ENCODE measurements around the gene RNF157. TPM values are rescaled to one million over a fixed set of nuclear protein-coding genes. Genes with fewer than 3 reads are reported as not detected.
A peak's percentile ranks its signal among the peaks of the same experiment; 100 is the strongest.

The RNF157 gene
- total and polyA plus RNA-seq, 2 experiments from 2014 or later: 5.0 to 8.6 TPM

DNA sequence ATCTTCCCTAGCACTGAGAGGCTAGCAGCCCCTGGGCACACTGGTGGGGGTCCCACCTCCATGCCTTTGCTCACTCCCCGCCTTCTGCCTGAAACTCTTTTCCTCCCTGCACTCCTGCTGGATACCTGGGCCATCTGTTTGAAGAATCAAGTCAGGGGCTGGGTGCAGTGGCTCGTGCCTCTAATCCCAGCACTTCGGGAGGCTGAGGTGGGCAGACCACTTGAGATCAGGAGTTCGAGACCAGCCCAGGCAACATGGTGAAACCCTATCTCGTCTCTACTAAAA lies 115.0 kb downstream of the RNF157 start:
- Histone ChIP-seq H3K79me2 (no peaks in the 10 kb centered on the region), H3K9me2 (replicated peaks; ENCODE audit: insufficient read depth) (no peaks in the 10 kb centered on the region), H3K4me1 (ENCODE audit: insufficient read depth) (peaks cover 3% of the 10 kb centered on the region), H3K36me3 (replicated peaks; ENCODE audit: insufficient read depth, low read depth) (no peaks in the 10 kb centered on the region), H3K4me3 (no peak overlapping the region), H3K9me3 (ENCODE audit: low read depth) (no peaks in the 10 kb centered on the region), H3K27ac (no peak overlapping the region), H4K20me1 (ENCODE audit: insufficient read depth, poor library complexity, severe bottlenecking) (no peaks in the 10 kb centered on the region), H3K4me2 (no peak overlapping the region), H2AFZ (no peak overlapping the region), H3K27me3 (no peaks in the 10 kb centered on the region)
- WGBS (ENCODE audit: low lambda C conversion rate, missing lambda C conversion rate): 84% methylated on average over 5 of the region's 5 CpGs
- TF ChIP-seq EZH2phosphoT487 (IDR thresholded peaks at IDR 0.05; ENCODE audit: low read depth, severe bottlenecking, unreplicated experiment) (no peak), EZH2 (IDR thresholded peaks at IDR 0.05; ENCODE audit: borderline replicate concordance) (no peak)
- TF ChIP-seq, protein P1, sequence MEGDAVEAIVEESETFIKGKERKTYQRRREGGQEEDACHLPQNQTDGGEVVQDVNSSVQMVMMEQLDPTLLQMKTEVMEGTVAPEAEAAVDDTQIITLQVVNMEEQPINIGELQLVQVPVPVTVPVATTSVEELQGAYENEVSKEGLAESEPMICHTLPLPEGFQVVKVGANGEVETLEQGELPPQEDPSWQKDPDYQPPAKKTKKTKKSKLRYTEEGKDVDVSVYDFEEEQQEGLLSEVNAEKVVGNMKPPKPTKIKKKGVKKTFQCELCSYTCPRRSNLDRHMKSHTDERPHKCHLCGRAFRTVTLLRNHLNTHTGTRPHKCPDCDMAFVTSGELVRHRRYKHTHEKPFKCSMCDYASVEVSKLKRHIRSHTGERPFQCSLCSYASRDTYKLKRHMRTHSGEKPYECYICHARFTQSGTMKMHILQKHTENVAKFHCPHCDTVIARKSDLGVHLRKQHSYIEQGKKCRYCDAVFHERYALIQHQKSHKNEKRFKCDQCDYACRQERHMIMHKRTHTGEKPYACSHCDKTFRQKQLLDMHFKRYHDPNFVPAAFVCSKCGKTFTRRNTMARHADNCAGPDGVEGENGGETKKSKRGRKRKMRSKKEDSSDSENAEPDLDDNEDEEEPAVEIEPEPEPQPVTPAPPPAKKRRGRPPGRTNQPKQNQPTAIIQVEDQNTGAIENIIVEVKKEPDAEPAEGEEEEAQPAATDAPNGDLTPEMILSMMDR (IDR thresholded peaks at IDR 0.05; ENCODE audit: poor library complexity): no peak
- DNase-seq (ENCODE audit: low spot score): no peak

DNA sequence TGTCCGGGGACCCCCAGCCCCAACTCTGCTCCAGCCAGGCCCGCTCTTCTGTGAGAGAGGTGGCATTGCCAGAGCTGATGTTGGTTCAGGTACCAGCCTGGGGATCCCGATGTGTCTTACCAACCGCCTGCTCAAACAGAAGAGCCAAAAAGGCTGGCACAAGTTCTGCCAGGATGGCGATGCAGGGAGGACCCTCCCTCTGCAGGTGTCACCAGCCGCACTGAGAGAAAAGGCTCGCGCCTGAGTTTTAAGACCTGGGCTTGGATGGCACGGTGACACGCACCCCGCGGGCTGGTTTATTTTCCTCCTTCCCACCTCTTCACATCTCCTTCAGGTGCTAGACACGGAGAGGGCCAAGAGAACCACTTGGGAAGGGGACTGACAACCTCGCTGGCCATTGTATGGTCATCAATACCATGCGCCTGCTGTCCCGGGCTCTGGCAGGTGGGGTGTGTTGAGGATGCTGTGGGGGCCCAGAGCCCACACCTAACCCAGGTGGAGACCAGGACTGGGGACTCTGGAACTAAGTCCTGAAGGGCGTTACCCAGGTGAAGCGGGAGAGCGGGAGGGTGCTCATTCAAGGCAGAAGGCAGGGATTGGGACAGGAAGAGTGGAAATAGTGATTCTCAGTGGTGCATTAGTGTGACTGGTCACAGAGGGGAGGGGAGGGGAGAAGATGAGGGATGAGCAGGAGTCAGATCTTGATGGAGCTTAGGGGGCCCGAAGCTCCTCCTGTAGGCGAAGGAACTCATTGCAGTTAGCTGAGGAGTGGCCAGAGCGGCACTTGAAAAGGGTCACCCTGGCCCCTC lies 115.5 kb downstream of the RNF157 start:
- 86% methylated on average over 22 of the region's 22 CpGs for WGBS (ENCODE audit: low lambda C conversion rate, missing lambda C conversion rate)
- peaks cover 3% of the 10 kb centered on the region for H3K4me1 ChIP-seq (ENCODE audit: insufficient read depth)
- TF ChIP-seq EZH2phosphoT487 (IDR thresholded peaks at IDR 0.05; ENCODE audit: low read depth, severe bottlenecking, unreplicated experiment) (no peak), EZH2 (IDR thresholded peaks at IDR 0.05; ENCODE audit: borderline replicate concordance) (no peak)
- TF ChIP-seq, protein P1 (IDR thresholded peaks at IDR 0.05; ENCODE audit: poor library complexity): peak; percentile 12
- no peaks in the 10 kb centered on the region for H3K9me2 ChIP-seq (replicated peaks; ENCODE audit: insufficient read depth)
- no peaks in the 10 kb centered on the region for H3K27me3 ChIP-seq
- H3K9me3 ChIP-seq (ENCODE audit: low read depth): no peaks in the 10 kb centered on the region
- no peak overlapping the region for H3K27ac ChIP-seq
- H3K4me2 ChIP-seq: no peak overlapping the region
- no peak overlapping the region for H3K4me3 ChIP-seq
- no peaks in the 10 kb centered on the region for H3K36me3 ChIP-seq (replicated peaks; ENCODE audit: insufficient read depth, low read depth)
- no peaks in the 10 kb centered on the region for H3K79me2 ChIP-seq
- H2AFZ ChIP-seq: no peak overlapping the region
- DNase-seq (ENCODE audit: low spot score): peak; percentile 12
- H4K20me1 ChIP-seq (ENCODE audit: insufficient read depth, poor library complexity, severe bottlenecking): no peaks in the 10 kb centered on the region

DNA sequence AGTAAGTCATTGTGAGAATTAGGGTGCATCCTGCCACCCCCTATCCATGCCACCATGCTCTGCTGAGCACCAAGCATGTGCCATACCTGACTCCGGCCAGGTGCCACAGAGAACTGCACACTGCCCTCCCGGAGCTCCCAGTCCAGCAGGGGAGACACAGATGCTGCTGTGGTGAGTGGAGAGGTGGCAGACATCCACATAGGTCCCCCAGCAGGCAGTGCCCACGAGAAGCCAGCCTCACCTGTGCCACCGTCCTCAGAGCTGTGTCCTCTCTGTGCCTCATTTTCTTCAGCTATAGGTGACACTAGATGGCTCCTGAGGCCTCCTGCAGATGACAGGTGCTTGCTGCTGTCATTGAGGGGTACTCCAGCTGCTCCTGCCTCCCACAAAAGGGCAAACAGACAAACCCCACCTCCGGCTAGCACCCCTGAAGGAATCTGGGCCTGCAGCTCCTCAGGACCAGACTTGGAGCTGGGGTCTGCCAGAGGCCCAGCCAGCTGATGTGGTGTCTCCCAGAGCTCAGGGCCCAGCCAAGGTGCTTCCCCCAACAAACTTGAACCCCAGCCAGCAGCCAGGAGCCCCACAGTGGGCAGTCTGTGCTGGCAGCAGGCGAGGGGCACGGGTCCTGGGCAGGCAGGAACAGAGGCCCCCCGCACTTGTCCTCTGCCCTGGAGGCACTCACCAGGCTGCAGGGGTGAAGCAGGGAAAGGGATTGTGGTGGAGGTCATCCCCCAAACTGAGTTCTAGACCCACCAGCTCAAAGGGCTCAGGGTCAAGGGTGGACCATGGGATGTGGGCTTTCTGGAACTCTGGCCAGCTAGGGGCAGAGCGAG lies 116.3 kb downstream of the RNF157 start:
- H4K20me1 ChIP-seq (ENCODE audit: insufficient read depth, poor library complexity, severe bottlenecking): no peaks in the 10 kb centered on the region
- no peaks in the 10 kb centered on the region for H3K36me3 ChIP-seq (replicated peaks; ENCODE audit: insufficient read depth, low read depth)
- peaks cover 3% of the 10 kb centered on the region for H3K4me1 ChIP-seq (ENCODE audit: insufficient read depth)
- no peaks in the 10 kb centered on the region for H3K9me3 ChIP-seq (ENCODE audit: low read depth)
- no peak overlapping the region for H3K4me3 ChIP-seq
- DNase-seq (ENCODE audit: low spot score): no peak
- no peaks in the 10 kb centered on the region for H3K79me2 ChIP-seq
- H3K27ac ChIP-seq: no peak overlapping the region
- no peak overlapping the region for H3K4me2 ChIP-seq
- H2AFZ ChIP-seq: no peak overlapping the region
- WGBS (ENCODE audit: low lambda C conversion rate, missing lambda C conversion rate): 73% methylated on average over 9 of the region's 9 CpGs
- no peaks in the 10 kb centered on the region for H3K27me3 ChIP-seq
- H3K9me2 ChIP-seq (replicated peaks; ENCODE audit: insufficient read depth): no peaks in the 10 kb centered on the region
- TF ChIP-seq, protein P1 (IDR thresholded peaks at IDR 0.05; ENCODE audit: poor library complexity): no peak
- no peak for TF ChIP-seq EZH2phosphoT487 (IDR thresholded peaks at IDR 0.05; ENCODE audit: low read depth, severe bottlenecking, unreplicated experiment)
- TF ChIP-seq EZH2 (IDR thresholded peaks at IDR 0.05; ENCODE audit: borderline replicate concordance): no peak

All from hepatocyte (in vitro differentiated cells).